ENCODE measurements around the gene SEMA3G.

The SEMA3G gene

DNA sequence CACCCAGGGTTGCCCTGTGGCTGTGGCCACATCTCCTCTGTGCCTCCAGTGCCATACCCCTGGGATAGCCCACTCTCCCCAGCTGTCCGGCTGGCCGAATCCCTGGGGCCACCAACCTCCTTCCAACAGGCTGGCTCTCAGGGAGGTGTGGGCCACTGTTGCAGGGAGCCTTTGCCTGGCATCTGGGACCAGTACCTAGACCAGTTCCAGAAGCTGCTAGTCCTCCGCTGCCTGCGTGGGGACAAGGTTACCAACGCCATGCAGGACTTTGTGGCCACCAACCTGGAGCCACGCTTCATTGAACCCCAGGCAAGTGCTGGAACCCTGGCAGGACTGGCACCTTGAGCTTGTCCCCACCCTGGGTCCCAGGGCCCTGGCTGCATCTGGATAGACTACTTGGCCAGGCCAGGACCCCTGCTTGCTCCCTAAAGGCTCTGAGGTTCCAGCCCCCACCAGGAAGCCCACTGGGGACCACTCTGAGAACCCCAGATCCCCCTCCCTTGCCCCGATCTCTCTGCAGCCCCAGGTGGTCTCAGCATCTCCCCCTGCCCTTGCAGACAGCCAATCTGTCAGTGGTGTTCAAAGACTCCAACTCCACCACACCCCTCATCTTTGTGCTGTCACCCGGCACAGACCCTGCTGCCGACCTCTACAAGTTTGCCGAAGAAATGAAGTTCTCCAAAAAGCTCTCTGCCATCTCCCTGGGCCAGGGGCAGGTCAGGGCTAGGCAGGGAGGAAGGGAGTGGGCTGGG is 50.0 kb downstream of the SEMA3G start:
- no peak for DNase-seq

DNA sequence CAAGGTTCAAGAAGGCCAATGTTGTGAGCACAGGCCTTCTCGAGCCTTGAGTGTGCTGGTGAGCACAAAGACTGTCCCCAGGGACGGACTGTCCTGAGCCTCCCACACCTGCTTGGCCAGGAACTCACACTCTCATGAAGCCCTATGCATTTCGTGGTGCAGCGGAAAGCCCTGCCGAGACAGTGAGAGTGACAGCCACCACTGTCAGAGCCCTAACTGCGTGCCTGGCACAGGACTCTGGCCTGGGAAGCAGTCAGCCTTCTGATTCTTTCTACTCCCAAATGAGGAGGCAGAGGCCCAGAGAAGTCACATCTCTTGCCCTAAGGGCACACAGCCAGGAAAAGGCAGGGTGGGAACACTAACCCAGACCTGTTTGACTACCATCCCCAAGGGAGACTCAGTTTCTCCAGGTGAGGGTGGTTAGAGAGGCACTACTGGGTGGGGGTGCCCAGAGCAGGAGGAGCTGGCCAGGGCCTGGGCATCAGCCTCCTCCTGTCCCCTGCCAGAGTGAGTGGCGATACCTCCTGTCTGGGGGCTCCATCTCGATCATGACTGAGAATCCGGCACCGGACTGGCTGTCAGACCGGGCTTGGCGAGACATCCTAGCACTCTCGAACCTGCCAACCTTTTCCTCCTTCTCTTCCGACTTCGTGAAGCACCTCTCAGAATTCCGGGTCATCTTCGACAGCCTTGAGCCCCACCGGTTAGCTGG is 50.8 kb downstream of the SEMA3G start:
- no peak for DNase-seq

- DNase-seq = no peak
Observed at GRCh38 chr3:52393131-52393807, 51.6 kb downstream of the SEMA3G start.

DNA sequence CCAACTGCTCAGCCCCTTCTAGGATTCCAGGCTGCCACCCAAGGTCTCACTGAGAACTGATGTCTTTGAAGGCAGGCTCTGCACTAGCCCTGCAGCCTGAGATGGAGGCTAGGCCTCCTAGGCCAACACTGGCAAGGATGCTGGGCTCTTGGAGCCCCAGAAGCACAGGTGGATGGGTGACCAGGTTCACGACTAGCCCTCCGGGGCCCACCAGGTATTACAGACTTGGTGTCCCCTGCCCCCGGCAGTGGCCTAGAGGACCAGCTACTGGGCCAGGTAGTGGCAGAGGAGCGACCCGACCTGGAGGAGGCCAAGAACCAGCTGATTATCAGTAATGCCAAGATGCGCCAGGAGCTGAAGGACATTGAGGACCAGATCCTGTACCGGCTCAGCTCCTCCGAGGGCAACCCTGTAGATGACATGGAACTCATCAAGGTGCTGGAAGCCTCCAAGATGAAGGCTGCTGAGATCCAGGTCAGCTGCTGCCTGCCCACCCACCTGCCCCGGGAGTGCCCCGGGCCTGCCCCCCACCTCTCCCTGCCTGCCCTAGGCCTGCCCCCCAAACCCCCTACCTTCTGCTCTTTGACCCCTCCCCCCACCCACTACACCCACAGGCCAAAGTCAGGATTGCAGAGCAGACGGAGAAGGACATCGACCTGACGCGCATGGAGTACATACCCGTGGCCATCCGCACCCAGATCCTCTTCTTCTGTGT is 52.5 kb downstream of the SEMA3G start:
- DNase-seq = no peak

DNA sequence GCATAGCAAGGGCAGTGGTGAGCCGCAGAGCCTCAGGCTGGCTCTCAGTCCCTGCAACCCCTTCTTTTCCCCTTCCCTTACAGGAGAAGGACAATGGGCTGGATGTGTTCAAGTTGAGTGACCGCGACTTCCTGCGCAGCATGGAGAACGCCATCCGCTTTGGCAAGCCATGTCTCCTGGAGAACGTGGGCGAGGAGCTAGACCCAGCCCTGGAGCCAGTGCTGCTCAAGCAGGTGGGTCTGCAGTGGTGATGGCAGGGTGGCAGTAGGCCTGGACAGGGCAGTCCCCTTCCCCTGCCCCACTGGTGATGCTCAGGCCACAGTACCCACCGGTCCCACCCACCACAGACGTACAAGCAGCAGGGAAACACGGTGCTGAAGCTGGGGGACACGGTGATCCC is 53.8 kb downstream of the SEMA3G start:
- DNase-seq = no peak

- DNase-seq = no peak
Observed at GRCh38 chr3:52388933-52389332, 56.0 kb downstream of the SEMA3G start.

DNA sequence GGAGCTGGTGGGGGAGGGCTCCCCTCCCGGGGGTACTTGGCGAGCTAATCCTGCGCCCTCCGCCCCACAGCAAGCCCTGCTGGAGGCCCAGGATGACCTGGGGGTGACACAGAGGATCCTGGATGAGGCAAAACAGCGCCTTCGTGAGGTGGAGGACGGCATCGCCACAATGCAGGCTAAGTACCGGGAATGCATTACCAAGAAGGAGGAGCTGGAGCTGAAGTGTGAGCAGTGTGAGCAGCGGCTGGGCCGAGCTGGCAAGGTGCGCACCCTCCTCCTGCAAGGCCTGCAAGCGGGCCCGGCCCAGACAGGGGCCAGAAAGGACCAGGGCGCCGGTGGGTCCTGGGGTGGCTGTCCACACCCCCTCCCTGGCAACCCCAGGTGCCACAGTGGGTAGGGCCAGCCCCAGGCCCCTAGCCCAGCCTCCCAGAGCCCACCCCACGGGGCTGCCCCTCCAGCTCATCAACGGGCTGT is 56.5 kb downstream of the SEMA3G start:
- DNase-seq = no peak

DNA sequence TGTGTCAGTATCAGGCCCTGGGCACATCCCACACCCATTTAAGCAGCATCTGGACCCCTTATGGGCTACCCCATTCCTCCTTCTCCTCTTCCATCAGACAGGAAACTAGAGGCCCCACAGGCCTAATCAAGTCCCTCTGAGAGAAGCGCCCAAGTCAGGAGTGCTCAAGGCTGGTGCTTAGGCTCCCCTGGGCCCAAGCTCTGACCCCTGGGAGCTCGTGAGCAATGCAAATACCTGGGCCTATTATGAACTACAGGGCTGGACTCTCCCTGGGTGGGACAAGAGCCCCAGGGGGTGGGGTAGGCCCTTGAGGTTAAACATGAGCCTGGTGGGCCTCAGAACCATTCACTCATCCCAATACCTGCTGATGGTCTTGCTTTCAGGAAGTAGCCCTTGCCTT is 57.4 kb downstream of the SEMA3G start:
- DNase-seq = no peak

GRCh38 chr3:52385157-52385556 is 59.7 kb downstream of the SEMA3G start:
- DNase-seq = no peak

GRCh38 chr3:52384019-52384761 is 60.7 kb downstream of the SEMA3G start:
- DNase-seq = no peak

- no peak for DNase-seq
Observed at GRCh38 chr3:52383446-52383845, 61.5 kb downstream of the SEMA3G start.
